NB4 (cell line): ENCODE measurements around the gene ADGRG1.

Experiments used
- CTCF ChIP-seq: IDR thresholded peaks from one replicate; pipeline ENCODE4 v1.5.1; 2012; ENCODE audit warnings: low read depth, low read length
- MYC ChIP-seq: IDR thresholded peaks from 2 replicates; pipeline ENCODE4 v1.6.1; 2011; ENCODE audit warnings: low read depth, low read length
- POLR2A ChIP-seq: IDR thresholded peaks from 2 replicates; pipeline ENCODE4 v1.6.1; 2011; ENCODE audit warnings: mild to moderate bottlenecking; ENCODE audit not compliant: insufficient read length; ENCODE audit errors: extremely low read depth

- peak; percentile 41 for TF ChIP-seq CTCF
- TF ChIP-seq POLR2A, result no peak
- no peak for TF ChIP-seq MYC
These were observed 28.2 kb upstream of the ADGRG1 start for GRCh38 chr16:57600048-57600835.
